Neural cell (in vitro differentiated cells): ENCODE measurements around the gene DUSP14. TPM values are rescaled to one million over a fixed set of nuclear protein-coding genes. Genes with fewer than 3 reads are reported as not detected.

Source experiments
- H2AFZ ChIP-seq: fragments of 200-600, 300-800 bp; sonication (generic), shearing (Covaris generic); 2 replicates; pipeline ENCODE4 v1.6.0; 2014; ENCODE audit warnings: low read depth, mild to moderate bottlenecking, antibody characterized with exemption, low read length, moderate library complexity
- H3F3A ChIP-seq: fragments of 200-600 bp; shearing (Covaris generic); 2 replicates; pipeline ENCODE4 v1.6.1; 2016; ENCODE audit warnings: mild to moderate bottlenecking, moderate library complexity, mixed read lengths, antibody characterized with exemption, low read length; ENCODE audit not compliant: insufficient read depth, poor library complexity, severe bottlenecking
- H3K27ac ChIP-seq: fragments of 200-600, 300-800 bp; sonication (generic), shearing (Covaris generic); 2 replicates; pipeline ENCODE4 v1.5.1; 2014; ENCODE audit warnings: mild to moderate bottlenecking, low read length, moderate library complexity
- H3K27me3 ChIP-seq: fragments of 300-800, 200-600 bp; sonication (generic), shearing (Covaris generic); 2 replicates; pipeline ENCODE4 v1.6.0; 2014; ENCODE audit warnings: mild to moderate bottlenecking, low read depth, low read length, moderate library complexity; ENCODE audit not compliant: insufficient read depth
- H3K36me3 ChIP-seq: fragments of 300-800, 200-600 bp; sonication (generic), shearing (Covaris generic); 2 replicates; pipeline ENCODE4 v1.5.1; 2014; ENCODE audit warnings: mild to moderate bottlenecking, antibody characterized with exemption, low read length, moderate library complexity; ENCODE audit not compliant: insufficient read depth
- H3K4me2 ChIP-seq: fragments of 300-800, 200-600 bp; sonication (generic), shearing (Covaris generic); 2 replicates; pipeline ENCODE4 v1.6.0; 2014; ENCODE audit warnings: mild to moderate bottlenecking, low read length
- H3K4me3 ChIP-seq: fragments of 300-800, 200-600 bp; sonication (generic), shearing (Covaris generic); 2 replicates; pipeline ENCODE4 v1.5.1; 2014; ENCODE audit warnings: mild to moderate bottlenecking, low read length, moderate library complexity
- H3K79me2 ChIP-seq: fragments of 200-600 bp; shearing (Covaris generic); replicated peaks from 2 replicates; pipeline ENCODE4 v1.6.0; 2014; ENCODE audit warnings: mild to moderate bottlenecking, low read length, moderate library complexity; ENCODE audit not compliant: insufficient read depth
- H3K9ac ChIP-seq: fragments of 300-800, 200-600 bp; sonication (generic), shearing (Covaris generic); 2 replicates; pipeline ENCODE4 v1.6.1; 2016; ENCODE audit warnings: mild to moderate bottlenecking, low read length, mixed read lengths
- H3K9me2 ChIP-seq: fragments of 200-600 bp; shearing (Covaris generic); 2 replicates; pipeline ENCODE4 v1.6.1; 2016; ENCODE audit warnings: mild to moderate bottlenecking, low read length, mixed read lengths; ENCODE audit not compliant: insufficient read depth
- H3K9me3 ChIP-seq: fragments of 200-600, 300-800 bp; sonication (generic), shearing (Covaris generic); 2 replicates; pipeline ENCODE4 v1.6.1; 2016; ENCODE audit warnings: mild to moderate bottlenecking, mixed run types, low read length, moderate library complexity, mixed read lengths
- H4K20me1 ChIP-seq: fragments of 200-600 bp; shearing (Covaris generic); 2 replicates; pipeline ENCODE4 v1.6.1; 2016; ENCODE audit warnings: mild to moderate bottlenecking, mixed run types; ENCODE audit not compliant: insufficient read depth
- CTCF ChIP-seq: fragments of 450-650 bp; IDR thresholded peaks from 2 replicates; pipeline ENCODE4 v1.5.1; 2014; ENCODE audit warnings: antibody characterized with exemption, mild to moderate bottlenecking, moderate library complexity; ENCODE audit not compliant: poor library complexity, severe bottlenecking
- EP300 ChIP-seq: fragments of 450-650 bp; conservative IDR thresholded peaks from 2 replicates; pipeline ENCODE4 v1.6.1; 2014; ENCODE audit warnings: antibody characterized with exemption, mild to moderate bottlenecking, moderate library complexity; ENCODE audit not compliant: poor library complexity, severe bottlenecking
- EZH2 ChIP-seq: fragments of 200-600, 300-800 bp; shearing (Covaris generic), sonication (generic); IDR thresholded peaks from 2 replicates; pipeline ENCODE4 v1.6.1; 2014; ENCODE audit warnings: antibody characterized with exemption, low read length, borderline replicate concordance, mild to moderate bottlenecking; ENCODE audit not compliant: insufficient read depth, poor library complexity, severe bottlenecking
- MXI1 ChIP-seq: fragments of 450-650 bp; conservative IDR thresholded peaks from 2 replicates; pipeline ENCODE4 v1.6.1; 2014; ENCODE audit warnings: antibody characterized with exemption, mild to moderate bottlenecking; ENCODE audit not compliant: poor library complexity, severe bottlenecking
- POLR2AphosphoS5 ChIP-seq: IDR thresholded peaks from 2 replicates; pipeline ENCODE4 v1.6.1; 2012
- RAD21 ChIP-seq: fragments of 450-650 bp; conservative IDR thresholded peaks from 2 replicates; pipeline ENCODE4 v1.6.1; 2014; ENCODE audit warnings: antibody characterized with exemption, mild to moderate bottlenecking, moderate library complexity
- SMC3 ChIP-seq: fragments of 450-650 bp; conservative IDR thresholded peaks from 2 replicates; pipeline ENCODE4 v1.6.1; 2014; ENCODE audit warnings: antibody characterized with exemption, mild to moderate bottlenecking, moderate library complexity; ENCODE audit not compliant: poor library complexity
- TAF1 ChIP-seq: IDR thresholded peaks from 2 replicates; pipeline ENCODE4 v1.6.1; 2012; ENCODE audit warnings: low read depth
- polyA plus RNA-seq: library from polyadenylated mRNA; depleted of rRNA; stranded (reverse); fragments of >200 nt; gene quantifications from 2 replicates; pipeline ENCODE4 v1.2.3, GENCODE V29; 2014
- TF ChIP-seq, protein P1 (sequence below): IDR thresholded peaks from 2 replicates; pipeline ENCODE4 v1.6.1; 2012; ENCODE audit warnings: borderline replicate concordance

DUSP14 gene
- polyA plus RNA-seq, 1 donor from 2014 or later = 19.7 TPM

DNA sequence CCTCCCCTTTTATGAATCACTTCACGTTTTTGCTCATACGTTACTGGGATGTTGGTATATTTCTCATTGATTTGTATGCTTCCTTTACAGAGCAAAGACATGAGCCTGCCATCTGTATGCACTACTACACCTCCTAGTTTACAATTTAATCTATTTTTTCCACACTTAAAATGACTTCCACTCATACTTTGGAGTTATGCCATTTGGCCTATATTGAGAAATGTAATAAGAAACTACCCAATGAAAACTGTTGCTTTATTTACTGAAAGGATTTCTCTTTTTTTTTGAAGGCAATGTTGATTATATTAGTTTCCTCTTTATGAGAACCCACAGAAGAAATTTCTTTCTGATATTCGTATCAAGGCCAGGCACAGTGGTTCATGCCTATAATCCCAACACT lies 43.1 kb downstream of the DUSP14 start:
- no peaks in the 10 kb centered on the region for H3K36me3 ChIP-seq
- H3K9me2 ChIP-seq = no peaks in the 10 kb centered on the region
- H3K9ac ChIP-seq = no peak overlapping the region
- H3K27ac ChIP-seq = no peak overlapping the region
- H3K79me2 ChIP-seq = no peaks in the 10 kb centered on the region
- no peaks in the 10 kb centered on the region for H3K27me3 ChIP-seq
- no peaks in the 10 kb centered on the region for H4K20me1 ChIP-seq
- no peak overlapping the region for H3K4me3 ChIP-seq
- no peak overlapping the region for H3K4me2 ChIP-seq
- no peak overlapping the region for H2AFZ ChIP-seq
- H3F3A ChIP-seq = no peaks in the 10 kb centered on the region
- TF ChIP-seq RAD21 = no peak
- TF ChIP-seq CTCF = no peak
- TF ChIP-seq, protein P1, sequence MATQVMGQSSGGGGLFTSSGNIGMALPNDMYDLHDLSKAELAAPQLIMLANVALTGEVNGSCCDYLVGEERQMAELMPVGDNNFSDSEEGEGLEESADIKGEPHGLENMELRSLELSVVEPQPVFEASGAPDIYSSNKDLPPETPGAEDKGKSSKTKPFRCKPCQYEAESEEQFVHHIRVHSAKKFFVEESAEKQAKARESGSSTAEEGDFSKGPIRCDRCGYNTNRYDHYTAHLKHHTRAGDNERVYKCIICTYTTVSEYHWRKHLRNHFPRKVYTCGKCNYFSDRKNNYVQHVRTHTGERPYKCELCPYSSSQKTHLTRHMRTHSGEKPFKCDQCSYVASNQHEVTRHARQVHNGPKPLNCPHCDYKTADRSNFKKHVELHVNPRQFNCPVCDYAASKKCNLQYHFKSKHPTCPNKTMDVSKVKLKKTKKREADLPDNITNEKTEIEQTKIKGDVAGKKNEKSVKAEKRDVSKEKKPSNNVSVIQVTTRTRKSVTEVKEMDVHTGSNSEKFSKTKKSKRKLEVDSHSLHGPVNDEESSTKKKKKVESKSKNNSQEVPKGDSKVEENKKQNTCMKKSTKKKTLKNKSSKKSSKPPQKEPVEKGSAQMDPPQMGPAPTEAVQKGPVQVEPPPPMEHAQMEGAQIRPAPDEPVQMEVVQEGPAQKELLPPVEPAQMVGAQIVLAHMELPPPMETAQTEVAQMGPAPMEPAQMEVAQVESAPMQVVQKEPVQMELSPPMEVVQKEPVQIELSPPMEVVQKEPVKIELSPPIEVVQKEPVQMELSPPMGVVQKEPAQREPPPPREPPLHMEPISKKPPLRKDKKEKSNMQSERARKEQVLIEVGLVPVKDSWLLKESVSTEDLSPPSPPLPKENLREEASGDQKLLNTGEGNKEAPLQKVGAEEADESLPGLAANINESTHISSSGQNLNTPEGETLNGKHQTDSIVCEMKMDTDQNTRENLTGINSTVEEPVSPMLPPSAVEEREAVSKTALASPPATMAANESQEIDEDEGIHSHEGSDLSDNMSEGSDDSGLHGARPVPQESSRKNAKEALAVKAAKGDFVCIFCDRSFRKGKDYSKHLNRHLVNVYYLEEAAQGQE = no peak
- no peak for TF ChIP-seq EZH2
- no peak for TF ChIP-seq POLR2AphosphoS5
- TF ChIP-seq TAF1 = no peak
- TF ChIP-seq EP300 = no peak
- no peak for TF ChIP-seq MXI1
- TF ChIP-seq SMC3 = no peak
- no peaks in the 10 kb centered on the region for H3K9me3 ChIP-seq

DNA sequence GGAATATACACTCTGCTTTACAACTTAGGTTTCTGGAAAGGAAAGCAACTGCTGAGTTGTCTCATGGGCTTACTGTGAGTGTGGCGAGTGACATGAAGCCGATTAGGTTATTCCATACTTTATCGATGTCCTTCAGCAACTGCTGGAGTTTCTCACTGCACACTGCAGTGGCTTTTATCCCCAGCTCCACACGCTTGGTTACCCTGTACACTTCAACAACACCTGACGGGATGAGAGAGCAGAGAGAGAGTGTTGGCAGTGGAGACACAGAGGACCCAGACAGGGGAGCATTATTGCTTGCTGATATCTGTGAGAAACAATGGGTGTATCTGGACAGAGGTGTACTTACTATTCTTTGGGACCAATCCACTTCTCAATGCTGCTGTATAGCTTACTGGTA lies 46.2 kb downstream of the DUSP14 start:
- Histone ChIP-seq H2AFZ (no peak overlapping the region), H3K4me2 (no peak overlapping the region), H4K20me1 (no peaks in the 10 kb centered on the region), H3K36me3 (no peaks in the 10 kb centered on the region), H3K27ac (no peak overlapping the region), H3F3A (no peaks in the 10 kb centered on the region), H3K9me2 (no peaks in the 10 kb centered on the region), H3K27me3 (no peaks in the 10 kb centered on the region), H3K9ac (no peak overlapping the region), H3K4me3 (no peak overlapping the region), H3K79me2 (no peaks in the 10 kb centered on the region), H3K9me3 (no peaks in the 10 kb centered on the region)
- TF ChIP-seq MXI1 (no peak), POLR2AphosphoS5 (no peak), TAF1 (no peak), EZH2 (no peak), RAD21 (no peak), CTCF (no peak), EP300 (no peak), SMC3 (no peak)
- TF ChIP-seq, protein P1 = no peak
